SU-DHL-6 (cell line): ENCODE data around the gene PEX12.

Source experiments
- H2AFZ ChIP-seq: fragments of 200-600 bp; sonication (generic); 2 replicates; pipeline ENCODE4 v1.6.1; 2014; ENCODE audit warnings: low read depth, mild to moderate bottlenecking, moderate library complexity, mixed read lengths, antibody characterized with exemption, low read length; ENCODE audit not compliant: severe bottlenecking
- H3F3A ChIP-seq: fragments of 200-600 bp; shearing (Covaris generic); 2 replicates; pipeline ENCODE4 v1.6.0; 2016; ENCODE audit warnings: antibody characterized with exemption, mild to moderate bottlenecking; ENCODE audit not compliant: insufficient read depth
- H3K27ac ChIP-seq: fragments of 200-600 bp; sonication (generic); 2 replicates; pipeline ENCODE4 v1.5.1; 2016; ENCODE audit warnings: low read depth, mild to moderate bottlenecking, low read length, moderate library complexity, mixed read lengths
- H3K27me3 ChIP-seq: fragments of 200-600 bp; sonication (generic), shearing (Covaris generic); 2 replicates; pipeline ENCODE4 v1.6.0; 2014; ENCODE audit warnings: mild to moderate bottlenecking, low read length
- H3K36me3 ChIP-seq: fragments of 200-600 bp; sonication (generic); 2 replicates; pipeline ENCODE4 v1.6.1; 2014; ENCODE audit warnings: mild to moderate bottlenecking, low read length, mixed read lengths
- H3K4me2 ChIP-seq: fragments of 300-600, 200-600 bp; shearing (Covaris generic), sonication (generic); 2 replicates; pipeline ENCODE4 v1.6.0; 2014; ENCODE audit warnings: low read length, low read depth, mild to moderate bottlenecking; ENCODE audit not compliant: poor library complexity, severe bottlenecking
- H3K4me3 ChIP-seq: fragments of 200-600 bp; sonication (generic); 2 replicates; pipeline ENCODE4 v1.5.1; 2014; ENCODE audit warnings: antibody characterized with exemption, low read length, mild to moderate bottlenecking, mixed read lengths; ENCODE audit not compliant: insufficient read depth, poor library complexity, severe bottlenecking
- H3K79me2 ChIP-seq: fragments of 200-600 bp; sonication (generic); 2 replicates; pipeline ENCODE4 v1.6.1; 2014; ENCODE audit warnings: mild to moderate bottlenecking, low read length, moderate library complexity; ENCODE audit not compliant: insufficient read depth
- H3K9ac ChIP-seq: fragments of 200-600 bp; sonication (generic); 2 replicates; pipeline ENCODE4 v1.7.0; 2014; ENCODE audit warnings: mild to moderate bottlenecking, low read length
- H3K9me2 ChIP-seq: fragments of 200-600 bp; sonication (generic); replicated peaks from 2 replicates; pipeline ENCODE4 v1.6.1; 2014; ENCODE audit warnings: low read length; ENCODE audit not compliant: insufficient read depth
- H3K9me3 ChIP-seq: fragments of 200-600 bp; sonication (generic); 2 replicates; pipeline ENCODE4 v1.6.1; 2014; ENCODE audit warnings: low read length, mixed read lengths; ENCODE audit not compliant: insufficient read depth
- H4K20me1 ChIP-seq: fragments of 200-600 bp; sonication (generic); 2 replicates; pipeline ENCODE4 v1.6.1; 2014; ENCODE audit warnings: low read depth, mild to moderate bottlenecking, antibody characterized with exemption, low read length, moderate library complexity, mixed read lengths
- EZH2phosphoT487 ChIP-seq: fragments of 200-600 bp; sonication (generic), shearing (Covaris generic); conservative IDR thresholded peaks from 2 replicates; pipeline ENCODE4 v1.6.1; 2018; ENCODE audit warnings: mild to moderate bottlenecking, antibody characterized with exemption, low read length, moderate library complexity, mixed read lengths
- TF ChIP-seq, protein P1 (sequence below): fragments of 200-600 bp; sonication (generic); IDR thresholded peaks from one replicate; pipeline ENCODE4 v1.5.1; 2017; ENCODE audit warnings: antibody characterized with exemption, mild to moderate bottlenecking, low read length, moderate library complexity; ENCODE audit not compliant: insufficient read depth, poor library complexity, severe bottlenecking

PEX12 gene

GRCh38 chr17:35543856-35544255, 34.5 kb downstream of the PEX12 start:
- H3K9ac ChIP-seq, result no peak overlapping the region
- no peaks in the 10 kb centered on the region for H3K36me3 ChIP-seq
- no peaks in the 10 kb centered on the region for H4K20me1 ChIP-seq
- H3K79me2 ChIP-seq, result no peaks in the 10 kb centered on the region
- no peaks in the 10 kb centered on the region for H3F3A ChIP-seq
- H3K4me2 ChIP-seq, result no peak overlapping the region
- no peaks in the 10 kb centered on the region for H3K9me3 ChIP-seq
- no peaks in the 10 kb centered on the region for H3K27me3 ChIP-seq
- no peak overlapping the region for H3K27ac ChIP-seq
- TF ChIP-seq, protein P1, sequence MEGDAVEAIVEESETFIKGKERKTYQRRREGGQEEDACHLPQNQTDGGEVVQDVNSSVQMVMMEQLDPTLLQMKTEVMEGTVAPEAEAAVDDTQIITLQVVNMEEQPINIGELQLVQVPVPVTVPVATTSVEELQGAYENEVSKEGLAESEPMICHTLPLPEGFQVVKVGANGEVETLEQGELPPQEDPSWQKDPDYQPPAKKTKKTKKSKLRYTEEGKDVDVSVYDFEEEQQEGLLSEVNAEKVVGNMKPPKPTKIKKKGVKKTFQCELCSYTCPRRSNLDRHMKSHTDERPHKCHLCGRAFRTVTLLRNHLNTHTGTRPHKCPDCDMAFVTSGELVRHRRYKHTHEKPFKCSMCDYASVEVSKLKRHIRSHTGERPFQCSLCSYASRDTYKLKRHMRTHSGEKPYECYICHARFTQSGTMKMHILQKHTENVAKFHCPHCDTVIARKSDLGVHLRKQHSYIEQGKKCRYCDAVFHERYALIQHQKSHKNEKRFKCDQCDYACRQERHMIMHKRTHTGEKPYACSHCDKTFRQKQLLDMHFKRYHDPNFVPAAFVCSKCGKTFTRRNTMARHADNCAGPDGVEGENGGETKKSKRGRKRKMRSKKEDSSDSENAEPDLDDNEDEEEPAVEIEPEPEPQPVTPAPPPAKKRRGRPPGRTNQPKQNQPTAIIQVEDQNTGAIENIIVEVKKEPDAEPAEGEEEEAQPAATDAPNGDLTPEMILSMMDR, result no peak
- TF ChIP-seq EZH2phosphoT487, result no peak
- H2AFZ ChIP-seq, result no peak overlapping the region
- no peaks in the 10 kb centered on the region for H3K9me2 ChIP-seq
- no peak overlapping the region for H3K4me3 ChIP-seq

DNA sequence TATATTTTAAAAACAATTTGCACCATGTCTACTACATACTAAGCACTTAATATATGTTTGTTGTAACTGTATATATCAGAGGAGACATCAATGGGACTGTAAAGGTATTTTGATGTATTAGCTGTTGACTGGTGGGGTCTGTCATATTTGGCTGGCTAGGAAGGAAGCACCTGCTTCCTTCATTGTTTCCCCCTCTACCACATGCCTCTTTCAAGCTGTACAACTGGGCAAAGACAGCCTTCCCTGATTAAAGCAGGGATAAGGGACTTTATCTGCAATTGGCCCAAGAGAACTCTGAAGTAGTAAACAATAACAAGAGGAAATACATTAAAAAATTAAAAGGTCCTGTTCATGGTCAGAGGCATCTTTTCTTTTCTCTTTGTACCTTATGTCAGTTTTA, 35.4 kb downstream of the PEX12 start:
- Histone ChIP-seq H2AFZ (no peak overlapping the region), H3K27ac (no peak overlapping the region), H3K9me2 (no peaks in the 10 kb centered on the region), H3K4me3 (no peak overlapping the region), H3F3A (no peaks in the 10 kb centered on the region), H3K9ac (no peak overlapping the region), H3K4me2 (no peak overlapping the region), H3K36me3 (no peaks in the 10 kb centered on the region), H3K9me3 (no peaks in the 10 kb centered on the region), H4K20me1 (no peaks in the 10 kb centered on the region), H3K27me3 (no peaks in the 10 kb centered on the region), H3K79me2 (no peaks in the 10 kb centered on the region)
- TF ChIP-seq, protein P1, result no peak
- no peak for TF ChIP-seq EZH2phosphoT487

DNA sequence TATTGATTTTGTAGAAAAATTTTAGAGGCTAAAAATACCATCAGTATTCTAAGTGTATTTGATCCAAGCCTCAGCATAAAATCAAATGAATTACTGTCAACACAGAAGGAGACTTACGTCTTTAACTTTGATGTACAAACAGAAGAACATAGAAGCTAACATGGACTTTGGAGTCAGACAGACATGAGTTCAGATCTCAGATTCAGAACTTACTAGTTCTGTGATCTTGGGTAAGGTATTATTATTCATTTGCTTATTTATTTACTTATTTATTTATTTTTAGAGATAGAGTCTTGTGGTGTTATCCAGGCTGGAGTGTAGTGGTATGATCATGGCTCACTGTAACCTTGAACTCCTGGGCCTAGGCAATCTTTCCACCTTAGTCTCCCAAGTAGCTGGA, 36.9 kb downstream of the PEX12 start:
- no peaks in the 10 kb centered on the region for H3K36me3 ChIP-seq
- no peak overlapping the region for H2AFZ ChIP-seq
- TF ChIP-seq, protein P1, result no peak
- no peak for TF ChIP-seq EZH2phosphoT487
- no peaks in the 10 kb centered on the region for H3K9me2 ChIP-seq
- H3K27ac ChIP-seq, result no peak overlapping the region
- H3K9me3 ChIP-seq, result no peaks in the 10 kb centered on the region
- no peaks in the 10 kb centered on the region for H4K20me1 ChIP-seq
- H3K79me2 ChIP-seq, result no peaks in the 10 kb centered on the region
- H3K9ac ChIP-seq, result no peak overlapping the region
- peak overlapping the region; percentile 10 for H3K4me2 ChIP-seq
- H3K4me3 ChIP-seq, result no peak overlapping the region
- H3F3A ChIP-seq, result no peaks in the 10 kb centered on the region
- H3K27me3 ChIP-seq, result no peaks in the 10 kb centered on the region
